ENCODE measurements around the gene GZF1. TPM values are rescaled to one million over a fixed set of nuclear protein-coding genes. Genes with fewer than 3 reads are reported as not detected.

Gene GZF1
- total and polyA plus RNA-seq, 2 donors (not counting 1 experiment from before 2014, with no cell fraction given), result 10.8 to 21.5 TPM

DNA sequence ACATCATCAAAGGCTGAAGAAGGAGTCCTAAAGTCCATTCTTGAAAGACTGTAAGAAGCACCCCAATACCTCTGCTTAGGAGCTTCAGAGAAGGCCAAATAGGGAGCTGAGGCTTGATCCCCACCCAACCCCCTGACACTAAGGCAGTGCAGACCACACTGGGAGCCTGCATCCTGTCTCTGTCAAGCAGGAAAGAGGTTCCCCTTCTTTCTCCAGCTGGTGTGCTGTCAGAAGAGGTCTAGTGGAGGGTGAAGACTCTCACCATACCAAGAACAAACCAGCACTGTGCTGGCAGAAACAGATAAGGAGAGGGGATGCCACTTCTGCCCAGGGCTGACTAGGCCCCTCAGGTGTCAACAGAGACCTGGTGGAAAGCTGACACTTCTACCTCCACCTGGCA is 19.9 kb downstream of the GZF1 start:
- H2AFZ ChIP-seq (ENCODE audit: low read length), result no peak overlapping the region
- H3K9ac ChIP-seq (ENCODE audit: insufficient read depth, low read length), result no peak overlapping the region
- no peaks in the 10 kb centered on the region for H3K9me3 ChIP-seq (ENCODE audit: control insufficient read depth, insufficient read depth, low read depth, low read length)
- no peak overlapping the region for H3K27ac ChIP-seq (ENCODE audit: insufficient read depth, low read length)
- no peaks in the 10 kb centered on the region for H4K20me1 ChIP-seq (ENCODE audit: control insufficient read depth, extremely low read depth, insufficient read depth, low read length)
- H3K4me3 ChIP-seq (replicated peaks in 1 of 4; ENCODE audit: control extremely low read depth in 1 of 4, insufficient read depth in 1 of 4, low read depth in 3 of 4, low read length in 4 of 4), result no peak overlapping the region
- H3K79me2 ChIP-seq (ENCODE audit: control insufficient read depth, insufficient read depth, low read length), result no peaks in the 10 kb centered on the region
- no peaks in the 10 kb centered on the region for H3K27me3 ChIP-seq (ENCODE audit: control insufficient read depth, insufficient read depth, low read length)
- H3K4me2 ChIP-seq (ENCODE audit: extremely low read depth, insufficient read depth, low read length), result no peak overlapping the region
- no peaks in the 10 kb centered on the region for H3K4me1 ChIP-seq (ENCODE audit: control insufficient read depth, extremely low read depth, insufficient read depth, low read length)
- H3K36me3 ChIP-seq (ENCODE audit: control insufficient read depth, insufficient read depth, low read length), result peaks cover 4% of the 10 kb centered on the region
- no peak for DNase-seq (ENCODE audit: low read depth in 2 of 2)
- TF ChIP-seq, protein P1, sequence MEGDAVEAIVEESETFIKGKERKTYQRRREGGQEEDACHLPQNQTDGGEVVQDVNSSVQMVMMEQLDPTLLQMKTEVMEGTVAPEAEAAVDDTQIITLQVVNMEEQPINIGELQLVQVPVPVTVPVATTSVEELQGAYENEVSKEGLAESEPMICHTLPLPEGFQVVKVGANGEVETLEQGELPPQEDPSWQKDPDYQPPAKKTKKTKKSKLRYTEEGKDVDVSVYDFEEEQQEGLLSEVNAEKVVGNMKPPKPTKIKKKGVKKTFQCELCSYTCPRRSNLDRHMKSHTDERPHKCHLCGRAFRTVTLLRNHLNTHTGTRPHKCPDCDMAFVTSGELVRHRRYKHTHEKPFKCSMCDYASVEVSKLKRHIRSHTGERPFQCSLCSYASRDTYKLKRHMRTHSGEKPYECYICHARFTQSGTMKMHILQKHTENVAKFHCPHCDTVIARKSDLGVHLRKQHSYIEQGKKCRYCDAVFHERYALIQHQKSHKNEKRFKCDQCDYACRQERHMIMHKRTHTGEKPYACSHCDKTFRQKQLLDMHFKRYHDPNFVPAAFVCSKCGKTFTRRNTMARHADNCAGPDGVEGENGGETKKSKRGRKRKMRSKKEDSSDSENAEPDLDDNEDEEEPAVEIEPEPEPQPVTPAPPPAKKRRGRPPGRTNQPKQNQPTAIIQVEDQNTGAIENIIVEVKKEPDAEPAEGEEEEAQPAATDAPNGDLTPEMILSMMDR (conservative IDR thresholded peaks at IDR 0.05 in 1 of 2, IDR thresholded peaks at IDR 0.05 in 1 of 2; ENCODE audit: low read depth in 1 of 2, low read length in 2 of 2), result no peak
- TF ChIP-seq EZH2 (IDR thresholded peaks at IDR 0.05; ENCODE audit: low read length, missing control alignments), result no peak

DNA sequence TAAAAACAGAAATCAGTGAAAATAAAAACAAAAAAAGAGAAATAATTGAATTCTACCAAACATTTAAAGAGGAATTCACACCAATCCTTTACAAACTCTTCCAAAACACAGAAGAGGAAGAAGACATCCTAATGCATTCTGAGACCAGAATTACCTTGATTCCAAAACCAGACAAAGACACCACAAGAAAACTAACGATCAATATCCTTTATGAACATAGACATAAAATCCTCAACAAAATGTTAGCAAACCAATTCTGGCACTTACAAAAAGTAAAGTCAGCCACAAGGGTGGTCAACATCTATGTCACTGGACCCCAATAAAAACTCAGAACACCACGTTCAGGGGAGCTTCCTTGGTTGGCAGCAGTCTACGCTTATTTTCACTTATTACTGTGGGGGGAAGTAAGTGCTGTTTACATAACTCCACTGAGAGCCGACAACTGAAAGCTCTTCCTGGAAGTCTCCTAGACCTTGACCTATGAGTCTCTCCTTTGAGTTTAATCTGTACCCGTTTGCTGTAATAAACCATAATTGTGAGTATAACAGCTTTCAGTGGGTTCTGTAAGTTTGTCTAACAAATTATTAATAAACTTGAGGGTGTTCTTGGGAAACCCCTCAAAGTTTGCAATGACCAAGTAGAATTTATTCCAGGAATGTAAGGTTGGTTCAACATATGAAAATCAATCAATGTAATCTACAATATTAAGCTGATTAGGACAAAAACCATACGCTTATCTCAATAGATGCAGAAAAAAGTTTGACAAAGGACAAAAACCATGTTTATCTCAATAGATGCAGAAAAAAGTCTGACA is 24.5 kb downstream of the GZF1 start:
- TF ChIP-seq, protein P1 (conservative IDR thresholded peaks at IDR 0.05 in 1 of 2, IDR thresholded peaks at IDR 0.05 in 1 of 2; ENCODE audit: low read depth in 1 of 2, low read length in 2 of 2), result no peak
- no peak for TF ChIP-seq EZH2 (IDR thresholded peaks at IDR 0.05; ENCODE audit: low read length, missing control alignments)
- Histone ChIP-seq H3K9ac (ENCODE audit: insufficient read depth, low read length) (no peak overlapping the region), H3K79me2 (ENCODE audit: control insufficient read depth, insufficient read depth, low read length) (no peaks in the 10 kb centered on the region)

DNA sequence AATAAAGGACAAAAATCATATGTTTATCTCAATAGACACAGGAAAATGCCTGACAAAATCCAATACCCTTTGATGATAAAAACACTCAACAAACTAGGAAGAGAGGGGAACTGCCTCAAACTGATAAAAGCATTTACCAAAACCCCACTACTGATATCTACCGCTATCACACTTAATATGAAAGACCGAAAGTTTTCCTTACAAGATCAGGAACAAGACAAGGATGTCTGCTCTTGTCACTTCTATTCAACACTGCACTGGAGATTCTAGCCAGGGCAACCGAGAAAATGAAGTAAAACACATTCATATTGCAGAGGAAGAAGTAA is 25.1 kb downstream of the GZF1 start:
- no peak overlapping the region for H3K4me3 ChIP-seq (replicated peaks in 1 of 4; ENCODE audit: control extremely low read depth in 1 of 4, insufficient read depth in 1 of 4, low read depth in 3 of 4, low read length in 4 of 4)
- no peak overlapping the region for H3K9ac ChIP-seq (ENCODE audit: insufficient read depth, low read length)
- no peak for DNase-seq (ENCODE audit: low read depth in 2 of 2)
- H3K27me3 ChIP-seq (ENCODE audit: control insufficient read depth, insufficient read depth, low read length), result no peaks in the 10 kb centered on the region
- H2AFZ ChIP-seq (ENCODE audit: low read length), result no peak overlapping the region
- H3K79me2 ChIP-seq (ENCODE audit: control insufficient read depth, insufficient read depth, low read length), result no peaks in the 10 kb centered on the region
- H3K36me3 ChIP-seq (ENCODE audit: control insufficient read depth, insufficient read depth, low read length), result peaks cover under 1% of the 10 kb centered on the region
- H3K4me1 ChIP-seq (ENCODE audit: control insufficient read depth, extremely low read depth, insufficient read depth, low read length), result no peaks in the 10 kb centered on the region
- no peaks in the 10 kb centered on the region for H4K20me1 ChIP-seq (ENCODE audit: control insufficient read depth, extremely low read depth, insufficient read depth, low read length)
- TF ChIP-seq, protein P1 (conservative IDR thresholded peaks at IDR 0.05 in 1 of 2, IDR thresholded peaks at IDR 0.05 in 1 of 2; ENCODE audit: low read depth in 1 of 2, low read length in 2 of 2), result no peak
- no peak for TF ChIP-seq EZH2 (IDR thresholded peaks at IDR 0.05; ENCODE audit: low read length, missing control alignments)
- no peak overlapping the region for H3K4me2 ChIP-seq (ENCODE audit: extremely low read depth, insufficient read depth, low read length)
- no peaks in the 10 kb centered on the region for H3K9me3 ChIP-seq (ENCODE audit: control insufficient read depth, insufficient read depth, low read depth, low read length)
- no peak overlapping the region for H3K27ac ChIP-seq (ENCODE audit: insufficient read depth, low read length)

More for the DNA sequence above, 24.5 kb downstream of the GZF1 start:
- no peaks in the 10 kb centered on the region for H4K20me1 ChIP-seq (ENCODE audit: control insufficient read depth, extremely low read depth, insufficient read depth, low read length)
- no peak overlapping the region for H2AFZ ChIP-seq (ENCODE audit: low read length)
- no peaks in the 10 kb centered on the region for H3K27me3 ChIP-seq (ENCODE audit: control insufficient read depth, insufficient read depth, low read length)
- H3K4me1 ChIP-seq (ENCODE audit: control insufficient read depth, extremely low read depth, insufficient read depth, low read length), result no peaks in the 10 kb centered on the region
- H3K4me2 ChIP-seq (ENCODE audit: extremely low read depth, insufficient read depth, low read length), result no peak overlapping the region
- H3K27ac ChIP-seq (ENCODE audit: insufficient read depth, low read length), result no peak overlapping the region
- DNase-seq (ENCODE audit: low read depth in 2 of 2), result no peak
- H3K4me3 ChIP-seq (replicated peaks in 1 of 4; ENCODE audit: control extremely low read depth in 1 of 4, insufficient read depth in 1 of 4, low read depth in 3 of 4, low read length in 4 of 4), result no peak overlapping the region
- H3K9me3 ChIP-seq (ENCODE audit: control insufficient read depth, insufficient read depth, low read depth, low read length), result no peaks in the 10 kb centered on the region
- H3K36me3 ChIP-seq (ENCODE audit: control insufficient read depth, insufficient read depth, low read length), result peaks cover 2% of the 10 kb centered on the region

Measured in fibroblast of lung (primary cell).